HG03439 (cell line): ENCODE measurements around the gene SUN2.

Experiments
- ATAC-seq: cut with Tn5 transposase; IDR thresholded peaks from one replicate; pipeline ENCODE4 v1.9.1; 2021; ENCODE audit warnings: mild to moderate bottlenecking, moderate library complexity; ENCODE audit not compliant: unreplicated experiment

Gene SUN2

DNA sequence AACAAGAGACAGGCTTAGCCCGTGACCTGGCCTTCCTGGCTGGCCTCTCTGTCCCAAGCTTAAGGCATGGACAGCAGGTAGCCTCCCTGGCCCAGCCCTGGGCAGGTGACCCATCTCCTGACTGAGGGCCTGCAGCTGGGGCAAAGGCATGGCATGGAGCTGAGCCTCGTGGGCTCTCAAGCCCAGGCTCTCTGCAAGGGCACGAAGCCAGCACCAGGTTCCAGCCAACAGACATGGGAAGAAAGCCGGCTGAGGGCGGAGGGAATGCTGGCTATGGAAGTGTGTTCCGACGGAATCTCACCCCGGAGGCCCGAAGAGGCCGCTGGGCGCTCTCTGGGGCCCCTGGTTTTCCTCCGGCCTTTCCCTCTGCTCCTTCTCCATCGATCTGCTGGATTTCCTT, 25.2 kb upstream of the SUN2 start:
- no peak for ATAC-seq

DNA sequence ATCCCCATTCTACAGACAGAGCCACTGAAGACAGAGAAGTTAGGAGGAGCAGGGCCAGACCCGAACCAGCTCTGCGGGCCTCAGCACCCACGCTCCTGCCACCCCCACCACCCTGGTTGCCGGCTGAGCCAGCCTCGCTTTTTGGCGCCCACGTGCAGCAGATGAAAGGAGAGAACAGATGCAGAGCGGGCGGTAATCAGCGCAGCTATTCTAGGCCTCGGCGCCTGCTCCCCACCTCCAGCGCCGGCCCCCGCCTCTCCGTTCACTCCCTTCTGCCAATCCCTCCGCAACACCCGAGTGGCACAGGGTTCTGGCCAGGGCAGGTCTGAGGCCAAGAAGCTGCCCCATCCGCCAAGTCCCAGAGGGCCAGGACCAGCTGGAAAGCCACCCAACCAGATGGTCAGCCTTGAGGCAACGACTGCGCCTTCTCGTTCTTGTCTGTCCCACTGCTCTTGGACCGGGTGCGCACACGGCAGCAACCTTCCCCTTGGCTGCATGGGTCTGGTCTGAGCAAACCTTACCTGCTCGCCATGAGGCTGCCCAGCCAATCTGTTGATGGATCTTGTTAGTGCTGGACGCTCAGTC, 21.4 kb upstream of the SUN2 start:
- no peak for ATAC-seq

DNA sequence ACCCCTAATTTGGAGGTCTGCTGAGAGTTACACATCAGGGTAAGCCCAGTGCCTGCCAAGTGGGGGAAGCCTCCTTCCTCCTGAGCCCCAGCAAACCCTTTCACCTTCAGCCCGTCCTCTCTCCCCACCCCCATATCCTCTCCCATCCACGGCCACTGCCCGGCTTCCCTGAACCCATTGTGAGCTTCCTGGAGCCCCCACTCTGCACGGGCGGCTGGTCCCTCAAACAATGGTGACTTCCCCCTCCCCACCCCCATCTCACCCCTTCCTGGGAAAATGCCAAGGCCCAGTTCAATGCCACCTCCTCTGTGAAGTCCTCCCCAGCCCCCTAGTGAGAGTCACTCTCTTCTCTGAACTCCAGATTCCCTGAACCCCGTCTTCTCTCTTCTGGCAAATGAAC, 20.3 kb upstream of the SUN2 start:
- ATAC-seq: no peak

GRCh38 chr22:38775656-38776055, 19.9 kb upstream of the SUN2 start:
- ATAC-seq: no peak

- no peak for ATAC-seq
These were observed 18.8 kb upstream of the SUN2 start for GRCh38 chr22:38774496-38775166.

- ATAC-seq: no peak
These were observed 17.7 kb upstream of the SUN2 start for GRCh38 chr22:38773363-38773946.

DNA sequence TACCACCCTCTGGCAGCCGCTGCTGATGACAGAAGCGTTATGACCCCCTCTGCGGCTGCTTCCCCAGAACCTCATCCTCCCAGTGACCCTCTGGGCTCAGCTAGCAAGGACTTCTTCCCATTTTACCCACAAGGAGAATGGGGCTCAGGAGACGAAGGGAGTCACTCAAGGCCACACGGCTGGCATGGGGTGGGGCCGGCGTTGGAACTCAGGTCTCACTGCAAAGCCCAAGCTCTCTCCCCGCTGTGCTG, 16.8 kb upstream of the SUN2 start:
- ATAC-seq: no peak

DNA sequence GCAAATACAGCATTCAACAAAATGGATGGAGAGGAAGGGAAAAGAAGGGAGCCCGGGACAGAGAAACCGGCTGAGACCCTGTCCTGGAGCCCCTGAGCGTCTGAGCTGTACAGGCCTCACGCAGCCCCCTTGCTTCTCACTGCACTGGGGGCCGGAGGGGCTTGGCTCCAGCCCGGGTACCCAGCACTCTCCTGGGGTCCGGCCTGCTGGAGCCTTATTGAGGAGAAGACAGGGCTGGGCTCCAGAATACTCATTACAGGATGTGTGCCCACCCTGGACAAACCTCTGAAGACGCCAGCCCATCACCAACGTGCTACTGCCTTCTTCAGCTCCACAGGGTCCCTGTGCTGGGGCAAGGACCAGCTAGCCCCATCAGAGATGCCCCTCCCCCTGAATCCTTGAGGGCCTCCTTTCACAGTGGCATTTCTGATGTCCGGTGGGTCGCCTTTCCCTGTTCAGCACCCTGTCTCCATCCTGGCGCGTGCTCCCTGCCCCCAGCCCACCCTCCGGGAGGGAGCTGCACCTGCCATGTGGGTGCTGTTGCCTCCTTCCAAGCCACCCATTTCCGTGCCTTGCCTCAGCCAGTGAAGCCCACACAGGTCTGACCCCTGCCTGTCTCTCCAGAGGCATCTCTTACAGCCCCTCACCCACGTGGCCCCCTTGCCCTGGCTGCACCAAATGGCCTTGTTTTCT, 14.6 kb upstream of the SUN2 start:
- ATAC-seq: no peak

- no peak for ATAC-seq
These were observed 12.2 kb upstream of the SUN2 start for GRCh38 chr22:38768036-38768435.

DNA sequence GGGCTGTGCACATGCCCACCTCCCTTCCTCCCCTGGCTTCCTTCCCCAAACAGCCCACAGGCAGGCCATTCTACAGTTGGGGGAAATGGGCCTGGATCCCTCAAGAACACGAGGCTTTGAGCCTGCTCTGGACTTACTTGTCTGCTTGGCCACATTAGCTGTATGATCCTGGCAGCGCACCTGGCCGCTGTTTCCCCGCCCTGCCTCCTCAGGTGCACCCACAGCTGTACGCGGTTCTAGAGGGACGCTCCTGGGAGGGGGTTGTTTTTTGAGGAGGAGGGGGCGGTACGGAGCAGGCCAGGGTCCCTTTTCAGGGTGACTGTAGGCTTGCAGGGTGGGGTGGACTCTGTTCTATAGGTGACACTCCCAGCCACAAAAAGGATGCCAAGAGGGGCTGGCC, 11.5 kb upstream of the SUN2 start:
- ATAC-seq: no peak

DNA sequence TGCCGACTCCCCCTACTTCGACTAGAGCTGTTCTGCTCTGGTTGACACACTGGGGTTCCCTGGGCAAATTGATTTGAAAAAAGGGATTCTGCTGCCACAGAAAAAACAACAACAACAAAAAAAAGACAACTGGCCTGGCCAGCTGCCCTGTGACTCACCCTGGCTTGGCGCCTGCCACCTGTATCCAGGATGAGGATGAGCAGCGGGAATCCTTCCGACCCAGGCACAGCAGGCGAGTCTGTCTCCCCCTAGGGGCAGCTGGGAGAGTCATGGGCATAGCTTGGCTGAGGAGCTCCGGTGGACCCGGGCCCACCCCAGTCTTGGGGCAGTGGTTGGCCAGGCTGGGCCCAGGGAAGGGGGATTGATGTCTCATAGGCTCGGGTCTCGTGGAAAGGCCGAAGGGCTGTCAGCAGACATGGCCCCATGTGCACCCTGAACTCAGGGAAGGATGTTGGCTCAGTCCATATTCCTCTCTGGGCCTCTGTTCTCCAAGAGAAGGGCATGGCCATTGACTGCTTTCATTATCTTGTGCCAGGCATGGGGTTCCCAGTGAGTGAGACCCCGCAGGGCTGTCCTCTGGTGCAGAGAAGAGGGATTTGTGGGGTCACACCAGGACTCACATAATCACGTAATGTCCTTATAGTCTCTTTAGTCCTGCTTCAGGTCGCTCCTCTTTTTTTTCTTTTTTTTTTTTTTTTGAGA, 10.4 kb upstream of the SUN2 start:
- ATAC-seq: no peak

GRCh38 chr22:38762551-38762983, 6.8 kb upstream of the SUN2 start:
- ATAC-seq: no peak

GRCh38 chr22:38761202-38762162, 5.7 kb upstream of the SUN2 start:
- ATAC-seq: no peak

GRCh38 chr22:38760477-38761201, 4.8 kb upstream of the SUN2 start:
- ATAC-seq: no peak

GRCh38 chr22:38759005-38759404, 3.2 kb upstream of the SUN2 start:
- no peak for ATAC-seq

GRCh38 chr22:38758276-38758945, 2.6 kb upstream of the SUN2 start:
- no peak for ATAC-seq

DNA sequence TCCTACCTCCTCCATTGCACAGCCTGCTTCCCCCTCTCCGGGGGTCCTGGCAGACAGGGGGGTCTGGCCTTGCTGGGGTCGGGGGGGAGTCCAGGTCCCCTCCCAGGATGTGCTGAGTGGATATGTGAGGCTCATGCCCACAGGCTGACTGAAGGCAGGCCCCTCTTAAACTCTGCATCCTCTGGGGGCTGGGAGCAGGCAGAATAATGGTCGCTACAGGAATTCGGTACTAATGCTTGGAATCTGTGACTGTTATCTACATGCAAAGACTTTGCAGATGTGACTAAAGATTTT, 1.6 kb upstream of the SUN2 start:
- ATAC-seq: no peak

DNA sequence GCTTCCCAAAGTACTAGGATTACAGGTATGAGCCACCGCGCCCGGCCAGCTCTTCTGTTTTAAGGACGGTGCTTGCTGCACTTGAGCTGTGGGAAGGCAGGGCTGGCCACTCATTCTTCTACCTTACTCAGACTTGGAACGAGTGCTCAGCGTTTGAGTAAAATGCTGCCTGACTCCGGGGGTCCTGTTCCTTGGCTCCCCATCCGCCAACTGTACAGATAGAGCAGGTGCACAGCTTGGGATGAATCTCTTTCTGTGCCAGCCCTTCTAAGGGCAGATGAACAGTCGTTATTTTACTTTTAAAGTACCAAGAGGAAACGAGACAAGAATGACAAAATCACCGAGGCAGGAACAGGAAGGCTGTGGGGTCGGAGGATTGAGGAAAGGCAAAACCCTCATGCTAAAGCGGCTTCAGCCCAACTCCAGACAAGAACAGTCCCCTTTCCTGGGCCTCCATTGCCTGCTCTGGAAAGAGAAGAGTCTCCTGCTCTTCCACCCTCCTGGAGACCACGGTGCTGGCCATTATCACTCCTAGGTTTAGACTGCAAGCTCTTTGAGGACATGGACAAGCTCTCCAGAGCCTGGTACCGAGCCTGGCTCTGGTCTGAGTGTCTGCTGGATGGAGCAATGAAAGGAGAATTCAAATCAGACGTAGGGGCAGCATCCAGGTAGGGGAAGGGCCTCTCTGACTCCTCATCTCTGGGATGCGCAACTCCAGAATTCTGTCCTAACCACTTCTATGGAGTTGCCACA, 1.1 kb upstream of the SUN2 start:
- ATAC-seq: no peak
